ENCODE data around the gene DPEP1.
"Not testable (repeated sequence)": the region's sequence is repeated elsewhere in the genome, so short reads cannot be mapped to it uniquely, and the experiment has no call there.

The DPEP1 gene

GRCh38 chr16:89657442-89658220 is 44.2 kb downstream of the DPEP1 start, which contains the start of the genes CHMP1A and SPATA33:
Gene CHMP1A, minus strand, starts transcription at chr16:89657708. Its CDS starts 120 bp downstream, at chr16:89657588.
Gene SPATA33, plus strand, starts transcription at chr16:89657836. Its CDS starts 76 bp downstream, at chr16:89657912.
- Histone ChIP-seq H3K4me3 (ENCODE audit: low read length in 2 of 2) (peak within 1 kb of the TSS; percentile 92 to 96), H3K9me3 (ENCODE audit: control insufficient read depth in 2 of 2, low read length in 2 of 2) (no peaks in the 10 kb centered on the region), H3K9ac (ENCODE audit: low read length in 2 of 2) (peak within 1 kb of the TSS; percentile 90 to 91), H3K4me1 (ENCODE audit: control insufficient read depth, insufficient read depth, low read length) (peaks cover 20% of the 10 kb centered on the region), H3K27me3 (ENCODE audit: control insufficient read depth in 1 of 2, insufficient read depth in 2 of 2, low read length in 2 of 2) (no peaks in the 10 kb centered on the region), H3K36me3 (ENCODE audit: control insufficient read depth in 2 of 2, insufficient read depth in 2 of 2, low read length in 2 of 2) (peaks cover 0 to 5% of the 10 kb centered on the region in 2 donors), H3K27ac (ENCODE audit: low read length) (peak within 1 kb of the TSS; percentile 53)

- H3K9ac ChIP-seq (ENCODE audit: low read length in 2 of 2) = peak overlapping the region; percentile 90 to 91
Observed at GRCh38 chr16:89658221-89658879, 44.9 kb downstream of the DPEP1 start.

GRCh38 chr16:89660146-89660545 is 46.7 kb downstream of the DPEP1 start:
- peaks cover 0 to 5% of the 10 kb centered on the region in 2 donors for H3K36me3 ChIP-seq (ENCODE audit: control insufficient read depth in 2 of 2, insufficient read depth in 2 of 2, low read length in 2 of 2)
- no peak overlapping the region for H3K9ac ChIP-seq (ENCODE audit: low read length in 2 of 2)
- H3K4me3 ChIP-seq (ENCODE audit: low read length in 2 of 2) = no peak overlapping the region
- peaks cover 20% of the 10 kb centered on the region for H3K4me1 ChIP-seq (ENCODE audit: control insufficient read depth, insufficient read depth, low read length)
- no peak overlapping the region for H3K27ac ChIP-seq (ENCODE audit: low read length)
- no peaks in the 10 kb centered on the region for H3K9me3 ChIP-seq (ENCODE audit: control insufficient read depth in 2 of 2, low read length in 2 of 2)
- H3K27me3 ChIP-seq (ENCODE audit: control insufficient read depth in 1 of 2, insufficient read depth in 2 of 2, low read length in 2 of 2) = no peaks in the 10 kb centered on the region

More at GRCh38 chr16:89658221-89658879, 44.9 kb downstream of the DPEP1 start:
- peak overlapping the region; percentile 41 for H3K27ac ChIP-seq (ENCODE audit: low read length)
- no peaks in the 10 kb centered on the region for H3K9me3 ChIP-seq (ENCODE audit: control insufficient read depth in 2 of 2, low read length in 2 of 2)
- H3K36me3 ChIP-seq (ENCODE audit: control insufficient read depth in 2 of 2, insufficient read depth in 2 of 2, low read length in 2 of 2) = peaks cover 0 to 5% of the 10 kb centered on the region in 2 donors
- peaks cover 20% of the 10 kb centered on the region for H3K4me1 ChIP-seq (ENCODE audit: control insufficient read depth, insufficient read depth, low read length)
- H3K4me3 ChIP-seq (ENCODE audit: low read length in 2 of 2) = peak overlapping the region; percentile 92 to 96
- H3K27me3 ChIP-seq (ENCODE audit: control insufficient read depth in 1 of 2, insufficient read depth in 2 of 2, low read length in 2 of 2) = no peaks in the 10 kb centered on the region

- H3K27me3 ChIP-seq (ENCODE audit: control insufficient read depth in 1 of 2, insufficient read depth in 2 of 2, low read length in 2 of 2) = no peaks in the 10 kb centered on the region
- no peaks in the 10 kb centered on the region for H3K9me3 ChIP-seq (ENCODE audit: control insufficient read depth in 2 of 2, low read length in 2 of 2)
- H3K4me3 ChIP-seq (ENCODE audit: low read length in 2 of 2) = no peak overlapping the region
- H3K4me1 ChIP-seq (ENCODE audit: control insufficient read depth, insufficient read depth, low read length) = peaks cover 20% of the 10 kb centered on the region
- no peak overlapping the region for H3K9ac ChIP-seq (ENCODE audit: low read length in 2 of 2)
- H3K27ac ChIP-seq (ENCODE audit: low read length) = no peak overlapping the region
- peaks cover 0 to 5% of the 10 kb centered on the region in 2 donors for H3K36me3 ChIP-seq (ENCODE audit: control insufficient read depth in 2 of 2, insufficient read depth in 2 of 2, low read length in 2 of 2)
Observed at GRCh38 chr16:89661215-89661614, 47.8 kb downstream of the DPEP1 start.

- not testable (repeated sequence) for H3K36me3 ChIP-seq (ENCODE audit: control insufficient read depth in 2 of 2, insufficient read depth in 2 of 2, low read length in 2 of 2); H3K9ac ChIP-seq (ENCODE audit: low read length in 2 of 2); H3K9me3 ChIP-seq (ENCODE audit: control insufficient read depth in 2 of 2, low read length in 2 of 2)
Observed at GRCh38 chr16:89664238-89664637, 50.8 kb downstream of the DPEP1 start.

GRCh38 chr16:89667000-89667399 is 53.6 kb downstream of the DPEP1 start:
- H3K27me3 ChIP-seq (ENCODE audit: control insufficient read depth in 1 of 2, insufficient read depth in 2 of 2, low read length in 2 of 2); H3K9ac ChIP-seq (ENCODE audit: low read length in 2 of 2); H3K27ac ChIP-seq (ENCODE audit: low read length); H3K36me3 ChIP-seq (ENCODE audit: control insufficient read depth in 2 of 2, insufficient read depth in 2 of 2, low read length in 2 of 2); H3K4me1 ChIP-seq (ENCODE audit: control insufficient read depth, insufficient read depth, low read length); H3K9me3 ChIP-seq (ENCODE audit: control insufficient read depth in 2 of 2, low read length in 2 of 2); H3K4me3 ChIP-seq (ENCODE audit: low read length in 2 of 2): not testable (repeated sequence)

More at GRCh38 chr16:89664238-89664637, 50.8 kb downstream of the DPEP1 start:
- H3K27ac ChIP-seq (ENCODE audit: low read length); H3K27me3 ChIP-seq (ENCODE audit: control insufficient read depth in 1 of 2, insufficient read depth in 2 of 2, low read length in 2 of 2); H3K4me3 ChIP-seq (ENCODE audit: low read length in 2 of 2); H3K4me1 ChIP-seq (ENCODE audit: control insufficient read depth, insufficient read depth, low read length): not testable (repeated sequence)

GRCh38 chr16:89667633-89668032 is 54.2 kb downstream of the DPEP1 start:
- H3K4me3 ChIP-seq (ENCODE audit: low read length in 2 of 2) = no peak overlapping the region
- no peaks in the 10 kb centered on the region for H3K36me3 ChIP-seq (ENCODE audit: control insufficient read depth in 2 of 2, insufficient read depth in 2 of 2, low read length in 2 of 2)
- H3K9ac ChIP-seq (ENCODE audit: low read length in 2 of 2) = no peak overlapping the region
- H3K9me3 ChIP-seq (ENCODE audit: control insufficient read depth in 2 of 2, low read length in 2 of 2) = no peaks in the 10 kb centered on the region
- no peaks in the 10 kb centered on the region for H3K4me1 ChIP-seq (ENCODE audit: control insufficient read depth, insufficient read depth, low read length)
- no peaks in the 10 kb centered on the region for H3K27me3 ChIP-seq (ENCODE audit: control insufficient read depth in 1 of 2, insufficient read depth in 2 of 2, low read length in 2 of 2)
- H3K27ac ChIP-seq (ENCODE audit: low read length) = no peak overlapping the region

GRCh38 chr16:89668790-89669158 is 55.3 kb downstream of the DPEP1 start:
- no peak overlapping the region for H3K9ac ChIP-seq (ENCODE audit: low read length in 2 of 2)
- no peak overlapping the region for H3K27ac ChIP-seq (ENCODE audit: low read length)
- no peak overlapping the region for H3K4me3 ChIP-seq (ENCODE audit: low read length in 2 of 2)

GRCh38 chr16:89669755-89670154 is 56.3 kb downstream of the DPEP1 start:
- no peak overlapping the region for H3K27ac ChIP-seq (ENCODE audit: low read length)
- H3K4me1 ChIP-seq (ENCODE audit: control insufficient read depth, insufficient read depth, low read length) = no peaks in the 10 kb centered on the region
- H3K9ac ChIP-seq (ENCODE audit: low read length in 2 of 2) = no peak overlapping the region
- no peaks in the 10 kb centered on the region for H3K27me3 ChIP-seq (ENCODE audit: control insufficient read depth in 1 of 2, insufficient read depth in 2 of 2, low read length in 2 of 2)
- H3K36me3 ChIP-seq (ENCODE audit: control insufficient read depth in 2 of 2, insufficient read depth in 2 of 2, low read length in 2 of 2) = no peaks in the 10 kb centered on the region
- H3K9me3 ChIP-seq (ENCODE audit: control insufficient read depth in 2 of 2, low read length in 2 of 2) = no peaks in the 10 kb centered on the region
- no peak overlapping the region for H3K4me3 ChIP-seq (ENCODE audit: low read length in 2 of 2)

More at GRCh38 chr16:89668790-89669158, 55.3 kb downstream of the DPEP1 start:
- no peaks in the 10 kb centered on the region for H3K36me3 ChIP-seq (ENCODE audit: control insufficient read depth in 2 of 2, insufficient read depth in 2 of 2, low read length in 2 of 2)
- H3K27me3 ChIP-seq (ENCODE audit: control insufficient read depth in 1 of 2, insufficient read depth in 2 of 2, low read length in 2 of 2) = no peaks in the 10 kb centered on the region
- no peaks in the 10 kb centered on the region for H3K9me3 ChIP-seq (ENCODE audit: control insufficient read depth in 2 of 2, low read length in 2 of 2)
- H3K4me1 ChIP-seq (ENCODE audit: control insufficient read depth, insufficient read depth, low read length) = no peaks in the 10 kb centered on the region

GRCh38 chr16:89670496-89671431 is 57.3 kb downstream of the DPEP1 start:
- Histone ChIP-seq H3K27ac (ENCODE audit: low read length) (no peak overlapping the region), H3K27me3 (ENCODE audit: control insufficient read depth in 1 of 2, insufficient read depth in 2 of 2, low read length in 2 of 2) (no peaks in the 10 kb centered on the region), H3K9me3 (ENCODE audit: control insufficient read depth in 2 of 2, low read length in 2 of 2) (no peaks in the 10 kb centered on the region), H3K36me3 (ENCODE audit: control insufficient read depth in 2 of 2, insufficient read depth in 2 of 2, low read length in 2 of 2) (no peaks in the 10 kb centered on the region), H3K4me3 (ENCODE audit: low read length in 2 of 2) (no peak overlapping the region), H3K4me1 (ENCODE audit: control insufficient read depth, insufficient read depth, low read length) (no peaks in the 10 kb centered on the region), H3K9ac (ENCODE audit: low read length in 2 of 2) (no peak overlapping the region)

All from stomach smooth muscle (tissue), 2 donors.